ENCODE data around the gene GUCY1A1.

DNA sequence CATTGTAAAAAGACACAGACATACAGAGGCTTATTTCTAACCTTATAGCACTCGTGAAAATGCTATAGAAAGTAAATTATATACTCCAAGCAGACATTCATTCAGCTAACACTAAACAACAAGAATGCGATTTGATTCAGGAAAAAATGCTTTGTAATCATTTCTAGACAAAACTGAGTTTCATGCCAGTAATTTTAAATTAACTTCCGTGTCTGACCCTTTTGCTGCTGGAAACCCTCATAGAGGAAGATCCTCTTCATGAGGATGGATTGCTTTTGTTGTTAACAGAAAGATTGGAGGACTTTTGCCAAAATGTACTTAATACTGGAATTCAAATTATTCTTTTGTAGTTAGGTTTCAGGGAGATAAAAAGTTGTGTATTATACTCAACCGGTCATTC is 43.3 kb downstream of the GUCY1A1 start:
- TF ChIP-seq, protein P1, sequence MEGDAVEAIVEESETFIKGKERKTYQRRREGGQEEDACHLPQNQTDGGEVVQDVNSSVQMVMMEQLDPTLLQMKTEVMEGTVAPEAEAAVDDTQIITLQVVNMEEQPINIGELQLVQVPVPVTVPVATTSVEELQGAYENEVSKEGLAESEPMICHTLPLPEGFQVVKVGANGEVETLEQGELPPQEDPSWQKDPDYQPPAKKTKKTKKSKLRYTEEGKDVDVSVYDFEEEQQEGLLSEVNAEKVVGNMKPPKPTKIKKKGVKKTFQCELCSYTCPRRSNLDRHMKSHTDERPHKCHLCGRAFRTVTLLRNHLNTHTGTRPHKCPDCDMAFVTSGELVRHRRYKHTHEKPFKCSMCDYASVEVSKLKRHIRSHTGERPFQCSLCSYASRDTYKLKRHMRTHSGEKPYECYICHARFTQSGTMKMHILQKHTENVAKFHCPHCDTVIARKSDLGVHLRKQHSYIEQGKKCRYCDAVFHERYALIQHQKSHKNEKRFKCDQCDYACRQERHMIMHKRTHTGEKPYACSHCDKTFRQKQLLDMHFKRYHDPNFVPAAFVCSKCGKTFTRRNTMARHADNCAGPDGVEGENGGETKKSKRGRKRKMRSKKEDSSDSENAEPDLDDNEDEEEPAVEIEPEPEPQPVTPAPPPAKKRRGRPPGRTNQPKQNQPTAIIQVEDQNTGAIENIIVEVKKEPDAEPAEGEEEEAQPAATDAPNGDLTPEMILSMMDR (IDR thresholded peaks at IDR 0.05): no peak
- TF ChIP-seq EZH2 (IDR thresholded peaks at IDR 0.05) (no peak), EZH2phosphoT487 (IDR thresholded peaks at IDR 0.05) (no peak)
